ENCODE results near the gene CTDSPL2.

Gene CTDSPL2

DNA sequence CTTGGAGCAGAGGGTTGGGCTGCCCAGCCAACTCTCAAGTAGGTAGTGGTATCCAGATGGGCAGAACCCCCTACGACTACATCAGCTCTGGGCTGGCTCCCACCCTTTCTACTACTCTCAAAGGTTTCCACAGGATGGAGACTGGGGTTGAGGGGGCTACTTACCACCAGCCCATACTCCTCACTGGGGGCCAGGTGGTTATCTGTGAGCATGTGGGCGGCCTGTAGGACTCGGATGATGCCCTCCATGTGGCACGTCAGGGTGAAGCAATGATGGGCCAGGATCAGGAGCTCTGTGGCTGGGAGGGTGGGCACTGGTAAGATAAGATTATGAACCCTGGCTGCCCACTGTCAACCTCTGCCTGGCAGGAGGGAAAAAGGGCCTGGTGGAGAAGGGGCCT, 142.9 kb downstream of the CTDSPL2 start:
- no peak for DNase-seq (ENCODE audit: low read depth)
- TF ChIP-seq, protein P1, sequence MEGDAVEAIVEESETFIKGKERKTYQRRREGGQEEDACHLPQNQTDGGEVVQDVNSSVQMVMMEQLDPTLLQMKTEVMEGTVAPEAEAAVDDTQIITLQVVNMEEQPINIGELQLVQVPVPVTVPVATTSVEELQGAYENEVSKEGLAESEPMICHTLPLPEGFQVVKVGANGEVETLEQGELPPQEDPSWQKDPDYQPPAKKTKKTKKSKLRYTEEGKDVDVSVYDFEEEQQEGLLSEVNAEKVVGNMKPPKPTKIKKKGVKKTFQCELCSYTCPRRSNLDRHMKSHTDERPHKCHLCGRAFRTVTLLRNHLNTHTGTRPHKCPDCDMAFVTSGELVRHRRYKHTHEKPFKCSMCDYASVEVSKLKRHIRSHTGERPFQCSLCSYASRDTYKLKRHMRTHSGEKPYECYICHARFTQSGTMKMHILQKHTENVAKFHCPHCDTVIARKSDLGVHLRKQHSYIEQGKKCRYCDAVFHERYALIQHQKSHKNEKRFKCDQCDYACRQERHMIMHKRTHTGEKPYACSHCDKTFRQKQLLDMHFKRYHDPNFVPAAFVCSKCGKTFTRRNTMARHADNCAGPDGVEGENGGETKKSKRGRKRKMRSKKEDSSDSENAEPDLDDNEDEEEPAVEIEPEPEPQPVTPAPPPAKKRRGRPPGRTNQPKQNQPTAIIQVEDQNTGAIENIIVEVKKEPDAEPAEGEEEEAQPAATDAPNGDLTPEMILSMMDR (IDR thresholded peaks at IDR 0.05; ENCODE audit: insufficient read depth, low read depth, low read length, missing control alignments), result no peak
- H3K4me3 ChIP-seq (ENCODE audit: low read length), result no peak overlapping the region

- DNase-seq (ENCODE audit: low read depth), result no peak
- H3K4me3 ChIP-seq (ENCODE audit: low read length), result no peak overlapping the region
- TF ChIP-seq, protein P1 (IDR thresholded peaks at IDR 0.05; ENCODE audit: insufficient read depth, low read depth, low read length, missing control alignments), result no peak
These were observed 146.0 kb downstream of the CTDSPL2 start for GRCh38 chr15:44573386-44573785.

DNA sequence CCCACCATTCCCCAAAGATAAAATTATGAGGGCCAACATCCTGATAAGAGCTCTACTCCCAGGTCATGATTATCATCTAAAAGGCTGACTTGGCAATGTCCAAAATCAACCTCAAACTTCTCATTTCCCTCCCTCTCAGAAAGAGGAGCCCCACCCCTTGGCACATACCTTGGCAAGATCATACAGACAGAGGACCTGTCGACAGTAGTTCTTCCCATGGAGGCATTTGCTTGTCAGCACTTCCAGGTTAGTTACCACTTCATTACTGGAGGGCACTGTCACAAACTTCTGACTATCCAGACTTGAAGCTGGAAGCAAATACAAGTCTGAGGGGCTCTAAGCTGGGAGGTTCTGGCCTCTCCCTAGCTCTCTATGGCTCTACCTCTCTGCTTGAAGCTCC, 147.3 kb downstream of the CTDSPL2 start:
- TF ChIP-seq, protein P1 (IDR thresholded peaks at IDR 0.05; ENCODE audit: insufficient read depth, low read depth, low read length, missing control alignments), result no peak
- no peak overlapping the region for H3K4me3 ChIP-seq (ENCODE audit: low read length)
- DNase-seq (ENCODE audit: low read depth), result no peak

Data from epithelial cell of esophagus (primary cell).